T-helper 1 cell (primary cell): ENCODE measurements around the gene NTMT2.
"Not testable (repeated sequence)": the region's sequence is repeated elsewhere in the genome, so short reads cannot be mapped to it uniquely, and the experiment has no call there.

Experiments used
- DNase-seq, 5 donors: peaks; one replicate each; pipeline ENCODE4 v3.0.0-alpha.2; 2012 to 2020
- total RNA-seq, 4 donors: gene quantifications; one replicate each; lab custom pipeline; 2026; lab: John Stamatoyannopoulos, UW

NTMT2 gene
- total RNA-seq = 0 reads per million in 4 donors

DNA sequence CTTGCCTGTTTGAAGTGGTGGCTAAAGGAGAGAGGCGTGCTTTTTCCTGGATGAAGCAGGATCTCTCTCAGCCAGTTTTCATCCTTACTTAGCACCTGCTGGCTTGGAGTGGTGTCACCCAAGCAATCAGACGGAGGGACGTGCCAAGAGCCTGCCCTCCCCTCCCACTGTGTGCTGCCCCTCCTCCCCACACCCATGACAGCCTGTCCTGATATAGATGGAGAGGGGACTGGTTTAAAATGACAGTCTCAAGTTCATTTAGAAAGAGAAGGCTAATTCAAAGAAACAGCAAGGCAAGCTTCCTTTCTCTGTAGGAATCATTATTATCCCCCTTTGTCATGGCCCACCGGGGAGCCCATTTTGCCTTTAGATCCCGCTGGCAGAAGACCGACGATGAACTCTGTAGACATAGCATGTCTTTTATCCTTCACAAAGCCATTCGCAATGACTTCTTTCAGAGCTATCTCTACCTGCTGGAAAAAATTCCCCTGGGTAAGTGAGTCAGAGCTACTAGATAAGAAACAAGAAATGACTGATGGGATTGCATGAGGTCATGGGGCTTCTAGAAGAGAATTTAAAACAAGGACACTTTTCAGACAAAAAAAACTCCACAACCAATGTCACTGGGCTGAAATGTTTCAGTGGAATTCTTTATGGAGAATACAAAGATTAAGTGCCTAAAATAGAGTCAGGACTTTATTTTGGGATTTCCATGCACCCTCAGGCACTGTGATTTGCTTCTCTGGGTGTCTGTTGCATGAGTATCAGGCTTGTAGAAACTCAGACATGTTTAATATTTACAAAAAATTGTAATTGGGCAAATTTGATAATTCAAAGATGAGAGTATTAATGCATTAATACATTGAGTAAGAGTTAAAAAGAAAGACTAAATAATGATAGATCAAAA lies at the start of gene NTMT2:
NTMT2 (plus strand) TSS at position 190 of the 907 bp plus-strand sequence; CDS start at position 339, 149 bp downstream.
- no peak for DNase-seq

DNA sequence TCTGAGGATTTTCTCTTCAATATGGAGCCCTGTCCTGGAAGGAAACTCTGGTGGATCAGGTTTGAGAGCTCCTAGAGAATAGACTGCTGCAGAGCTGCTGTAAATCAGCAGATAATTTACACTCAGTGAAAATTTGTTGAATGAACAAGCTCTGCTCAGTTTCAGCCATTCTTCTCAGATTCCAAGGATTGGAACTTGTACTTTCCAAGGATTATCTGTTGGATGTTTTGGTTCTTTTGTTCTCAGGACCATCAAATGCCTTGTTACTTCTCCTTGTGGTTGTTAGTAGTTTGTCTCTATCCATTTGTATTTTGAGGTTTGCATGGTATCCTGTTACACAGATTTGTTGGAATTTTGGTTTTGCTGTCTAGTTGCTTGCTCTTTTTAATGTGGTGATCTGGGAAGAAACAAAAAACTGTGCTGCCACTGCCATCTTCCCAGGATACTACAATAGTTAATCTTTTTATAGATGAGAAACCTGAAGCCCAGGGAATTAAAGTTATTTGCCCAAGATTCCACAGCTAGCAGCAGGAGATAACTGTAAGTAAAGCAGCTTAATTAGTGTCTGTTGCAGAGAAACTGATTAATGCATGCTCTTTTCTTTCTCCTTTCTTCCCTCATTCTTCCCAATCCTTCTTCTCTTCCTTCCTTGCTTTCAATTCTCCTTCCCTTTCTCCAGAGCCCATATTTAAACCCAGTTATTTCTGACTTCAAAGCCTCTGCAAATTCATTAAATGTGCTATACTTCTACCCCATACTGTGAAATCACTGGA lies 49.6 kb upstream of the NTMT2 start:
- DNase-seq = no peak

DNA sequence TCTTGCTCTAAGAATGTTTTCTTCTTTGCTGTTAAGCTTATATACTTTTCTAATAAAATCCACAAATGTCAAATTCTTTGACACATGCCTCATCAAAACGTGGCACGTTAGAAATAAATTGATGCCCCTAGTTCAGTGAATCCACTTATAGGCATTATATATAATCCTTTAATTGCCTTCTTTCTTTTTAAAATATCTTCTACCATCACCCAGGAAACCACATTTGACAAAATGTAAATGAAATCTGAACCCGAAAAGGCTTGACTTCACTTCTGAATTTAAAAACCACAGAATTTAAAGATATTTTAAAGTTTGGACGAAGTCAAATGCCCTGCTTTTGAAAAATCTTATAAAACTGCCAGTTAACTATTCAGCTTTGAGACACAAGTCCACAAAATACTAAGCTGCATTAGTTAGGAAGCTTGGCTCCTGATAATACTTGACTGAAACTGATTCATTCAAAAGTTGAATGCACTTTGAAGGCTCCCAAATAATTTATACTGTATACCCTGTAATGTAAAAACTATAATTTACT lies 48.9 kb upstream of the NTMT2 start:
- no peak for DNase-seq

DNA sequence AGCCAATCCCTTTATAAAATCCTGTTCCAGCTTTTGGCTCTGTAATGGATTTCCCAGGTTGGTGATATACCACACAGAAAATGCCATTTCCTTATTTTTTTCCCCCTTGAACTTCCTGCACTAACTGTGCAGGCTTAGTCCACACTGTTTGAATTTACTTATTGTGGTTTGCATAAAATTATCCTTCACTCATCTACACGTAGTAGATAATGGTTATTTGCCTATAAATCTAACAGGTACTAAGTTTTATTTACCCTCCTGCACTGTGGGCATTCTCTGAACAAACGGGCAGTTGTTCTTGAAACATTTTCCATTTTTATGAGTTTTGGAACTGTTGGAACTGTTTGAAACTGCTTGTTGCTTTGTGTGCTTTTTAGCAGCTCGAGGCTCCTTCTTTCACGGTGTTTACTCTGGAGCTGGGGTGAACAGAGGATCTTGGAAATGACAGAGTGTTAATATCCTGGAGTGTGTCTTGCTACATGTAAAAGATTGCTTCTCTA lies 48.3 kb upstream of the NTMT2 start:
- no peak for DNase-seq

DNA sequence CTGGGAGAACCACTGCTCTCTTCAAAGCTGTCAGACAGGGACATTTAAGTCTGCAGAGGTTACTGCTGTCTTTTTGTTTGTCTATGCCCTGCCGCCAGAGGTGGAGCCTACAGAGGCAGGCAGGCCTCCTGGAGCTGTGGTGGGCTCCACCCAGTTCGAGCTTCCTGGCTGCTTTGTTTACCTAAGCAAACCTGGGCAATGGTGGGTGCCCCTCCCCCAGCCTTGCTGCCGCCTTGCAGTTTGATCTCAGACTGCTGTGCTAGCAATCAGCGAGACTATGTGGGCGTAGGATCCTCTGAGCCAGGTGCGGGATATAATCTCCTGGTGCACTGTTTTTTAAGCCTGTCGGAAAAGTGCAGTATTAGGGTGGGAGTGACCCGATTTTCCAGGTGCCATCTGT lies 32.6 kb upstream of the NTMT2 start:
- not testable (repeated sequence) for DNase-seq

DNA sequence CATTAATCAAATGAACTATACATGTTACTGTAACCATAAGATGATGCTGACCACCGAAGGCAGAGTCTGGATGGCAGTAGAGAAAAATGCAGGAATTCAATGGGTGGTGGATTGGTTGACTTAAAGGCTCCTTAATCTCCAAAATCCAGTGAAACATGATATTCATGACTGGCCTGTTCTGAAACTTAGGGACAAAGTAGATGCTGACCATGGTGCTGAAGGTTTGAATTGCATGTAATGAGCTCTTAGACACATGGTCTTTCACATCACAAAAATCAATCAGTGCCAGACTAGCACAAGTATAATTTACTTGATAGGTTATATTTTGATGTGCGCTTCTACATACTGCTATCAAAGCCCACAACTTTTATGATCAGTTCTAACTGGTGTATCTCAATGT lies 30.9 kb upstream of the NTMT2 start:
- no peak for DNase-seq

DNA sequence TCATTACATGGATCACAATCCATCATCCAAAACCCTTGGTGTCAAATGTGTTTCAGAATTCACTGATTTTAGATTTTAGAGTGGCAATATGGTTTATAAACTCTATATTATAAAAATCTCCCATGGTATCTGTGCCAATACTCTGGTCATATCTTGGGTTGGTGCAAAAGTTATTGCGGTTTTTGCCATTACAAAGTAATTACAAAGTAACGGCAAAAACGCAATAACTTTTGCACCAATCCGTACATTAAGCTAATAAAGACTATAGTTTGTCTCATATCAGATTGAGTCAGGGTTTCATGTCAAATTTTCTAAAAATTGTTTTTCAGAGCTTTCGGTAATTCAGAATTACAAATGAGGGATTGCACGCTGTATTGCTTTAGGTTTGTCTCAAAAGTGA lies 23.4 kb upstream of the NTMT2 start:
- no peak for DNase-seq

DNA sequence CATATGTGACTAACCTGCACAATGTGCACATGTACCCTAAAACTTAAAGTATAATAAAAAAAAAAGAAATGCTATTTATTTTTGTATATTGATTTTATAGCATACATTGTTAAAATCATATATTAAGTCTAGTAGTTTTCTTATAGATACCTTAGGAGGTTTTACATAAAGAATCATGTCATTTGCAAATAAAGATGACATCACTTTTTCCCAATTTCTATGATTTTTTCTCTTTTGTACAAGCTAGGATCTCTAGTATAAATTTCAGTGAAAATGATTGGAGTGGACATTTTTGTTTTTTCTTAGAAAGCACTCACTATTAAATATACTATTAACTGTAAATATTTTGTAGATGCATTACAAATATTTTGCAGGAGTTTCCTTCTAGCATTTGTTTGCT lies 20.5 kb upstream of the NTMT2 start:
- DNase-seq = no peak

DNA sequence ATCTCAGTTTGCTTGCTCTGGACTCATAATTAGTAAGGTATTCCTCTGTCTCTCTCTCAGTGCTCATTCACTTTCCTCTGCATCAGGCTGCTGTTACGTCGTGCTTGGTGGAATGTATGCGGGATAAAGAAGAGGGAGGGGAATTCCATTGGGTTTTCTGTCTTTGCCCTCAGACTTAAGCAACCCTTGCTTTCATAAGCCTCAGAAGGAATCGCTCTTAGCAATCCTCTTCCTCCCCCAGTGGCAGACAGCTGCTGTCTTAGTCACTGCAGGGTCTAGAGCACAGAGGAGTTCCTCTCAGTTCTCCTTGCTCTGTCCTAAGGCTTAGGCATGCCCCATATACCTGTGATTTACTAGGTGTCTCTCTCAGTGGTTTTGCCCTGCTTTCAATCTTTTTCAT lies 19.1 kb upstream of the NTMT2 start:
- no peak for DNase-seq

DNA sequence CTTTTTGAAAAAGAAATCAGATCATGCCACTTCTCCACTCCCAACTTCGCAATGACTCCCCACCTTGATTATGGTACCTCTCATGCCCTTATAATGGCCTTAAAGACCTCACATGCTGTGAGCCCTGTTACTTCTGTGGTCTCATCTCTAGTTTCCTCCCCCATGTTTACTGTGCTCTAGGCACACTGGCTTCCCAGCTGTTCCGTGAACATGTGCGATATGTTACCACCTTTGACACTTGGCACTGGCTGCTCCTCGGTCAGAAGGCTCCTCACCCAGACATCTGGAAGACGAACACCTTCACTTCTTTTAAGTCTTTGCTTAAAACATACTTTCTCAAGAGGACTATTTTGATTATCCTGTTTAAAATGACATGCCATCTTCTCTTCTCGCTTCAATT lies 14.3 kb upstream of the NTMT2 start:
- no peak for DNase-seq

DNA sequence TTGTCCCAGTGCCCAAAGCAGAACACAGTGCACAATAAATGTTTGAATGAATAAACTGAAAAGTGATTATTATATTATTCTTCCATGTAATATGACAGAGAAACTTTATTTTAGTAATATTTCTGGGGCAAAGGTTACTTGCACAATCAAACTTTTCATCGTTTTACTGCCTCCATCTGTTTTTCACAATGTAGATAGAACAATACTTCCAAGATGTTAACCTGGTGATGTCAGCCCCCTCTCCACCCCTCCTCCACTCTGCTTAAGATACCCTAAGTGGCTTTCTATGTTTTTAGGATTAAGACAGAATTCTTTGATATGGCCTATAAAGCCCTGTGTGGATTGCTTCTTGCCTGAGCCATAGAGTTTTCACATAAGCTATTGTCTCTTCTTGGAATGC lies 13.8 kb upstream of the NTMT2 start:
- DNase-seq = no peak

DNA sequence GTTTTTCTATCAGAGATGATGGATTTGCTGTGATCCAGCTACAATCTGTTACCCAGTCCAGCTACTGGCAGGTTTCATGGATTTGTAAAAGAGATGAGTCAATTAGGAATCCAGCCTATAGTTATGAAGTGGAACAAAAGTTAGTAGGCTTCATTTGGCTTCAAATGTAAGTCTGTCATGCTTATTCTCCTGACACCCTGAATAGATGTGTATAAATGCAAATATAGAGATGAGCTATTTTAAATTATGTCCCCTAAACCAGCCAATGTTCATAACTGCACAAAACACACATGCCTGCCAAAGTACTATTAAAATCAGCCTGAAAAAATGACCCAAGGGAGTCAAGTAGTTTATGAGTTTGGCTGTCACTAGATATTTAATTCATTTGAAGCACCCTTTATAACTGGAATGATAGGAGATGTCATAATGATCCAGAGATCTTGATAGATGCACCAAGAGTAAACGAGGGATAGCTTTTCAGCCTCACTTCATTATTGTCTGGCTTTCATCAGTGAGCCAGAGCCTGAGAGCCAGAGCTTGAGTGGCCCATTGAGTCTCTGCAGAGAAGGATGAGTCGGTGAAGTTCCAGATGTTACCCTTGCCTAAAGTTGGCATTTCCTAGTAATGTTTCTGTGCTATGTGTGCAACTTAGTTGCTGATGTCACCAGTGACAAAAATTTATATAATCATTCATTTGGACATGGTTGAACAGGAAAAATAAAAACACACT lies 11.8 kb upstream of the NTMT2 start:
- no peak for DNase-seq

DNA sequence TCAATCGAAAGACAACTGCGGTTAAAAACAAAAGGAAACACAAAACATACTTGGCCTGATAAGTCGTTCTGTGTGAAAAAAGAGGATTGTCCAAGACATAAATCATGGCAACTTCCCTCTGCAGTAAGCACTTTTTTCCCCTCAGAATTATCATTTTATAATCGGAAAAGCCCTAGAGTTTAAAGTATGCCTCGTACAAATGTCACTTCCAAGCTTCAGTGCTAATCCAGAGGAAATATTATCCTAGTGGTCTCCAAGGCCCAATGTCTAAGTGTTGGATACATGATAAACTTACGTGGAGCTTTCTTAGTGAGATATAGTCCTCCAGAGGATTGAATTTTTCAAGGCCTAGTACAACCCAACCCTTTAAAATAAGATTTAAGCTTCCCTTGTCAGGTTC lies 11.2 kb upstream of the NTMT2 start:
- DNase-seq = no peak

DNA sequence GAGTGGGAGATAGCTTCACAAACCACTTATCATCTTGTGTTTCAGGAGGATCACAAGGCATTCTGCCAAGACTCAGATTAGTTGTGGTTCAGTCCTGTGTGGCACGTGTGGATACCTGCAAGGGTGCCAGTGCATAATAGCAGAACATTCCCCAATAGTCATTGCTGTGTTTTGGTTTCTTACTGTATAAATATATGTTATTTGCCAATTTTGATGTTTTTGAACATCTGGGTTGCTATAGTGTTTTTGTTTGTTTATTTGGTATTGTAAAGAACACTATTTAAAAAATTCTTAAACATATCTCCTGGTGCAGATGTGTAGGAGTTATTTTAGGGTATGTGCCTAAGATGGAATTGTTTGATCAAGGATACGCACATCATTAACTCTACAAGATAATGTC lies 5.4 kb upstream of the NTMT2 start:
- DNase-seq = no peak

DNA sequence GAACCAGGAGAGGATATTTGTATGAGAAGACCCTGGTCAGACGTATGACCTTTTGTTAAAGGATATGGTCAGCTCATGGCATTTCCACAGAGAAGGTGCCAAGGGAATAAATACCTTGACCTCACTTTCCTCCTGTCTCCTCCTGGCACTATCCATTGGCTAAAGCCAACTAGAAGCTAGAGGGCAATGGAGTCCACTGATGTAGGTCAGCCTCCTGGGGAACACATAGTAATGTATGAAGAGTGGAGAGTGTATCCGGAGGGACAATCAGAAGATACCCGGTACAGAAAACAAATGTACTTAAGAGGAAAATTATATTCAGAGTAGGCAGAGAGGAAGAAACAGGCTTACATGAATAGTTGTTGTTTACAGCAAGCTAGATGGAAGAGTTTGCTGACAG lies 698 bp upstream of the NTMT2 start:
- no peak for DNase-seq

DNA sequence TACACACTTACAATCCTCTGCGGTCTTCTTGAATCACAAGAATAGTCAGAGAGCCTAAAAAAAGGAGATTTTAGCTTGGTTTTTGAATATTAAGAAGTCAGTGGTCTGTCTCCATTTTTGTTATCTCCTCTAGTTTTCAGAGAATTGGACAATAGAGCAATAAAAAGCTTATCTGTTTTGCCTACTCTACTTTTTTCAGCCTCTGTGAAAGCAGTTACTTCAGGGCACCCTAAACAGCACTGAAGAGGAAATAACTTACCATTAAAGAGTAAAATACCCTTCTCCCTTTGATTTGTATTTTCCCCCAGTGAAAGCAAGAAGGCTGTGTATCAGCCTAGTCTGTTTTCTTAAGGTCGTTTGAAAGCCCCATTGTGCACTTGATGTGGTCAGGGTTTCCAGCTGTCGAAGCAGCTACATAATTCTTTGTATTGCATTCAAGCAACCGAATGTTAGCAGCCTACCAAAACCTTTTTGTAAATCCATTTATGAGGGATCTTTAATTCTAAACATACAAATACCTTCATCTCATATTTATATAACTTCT lies 1.0 kb downstream of the NTMT2 start:
- no peak for DNase-seq

DNA sequence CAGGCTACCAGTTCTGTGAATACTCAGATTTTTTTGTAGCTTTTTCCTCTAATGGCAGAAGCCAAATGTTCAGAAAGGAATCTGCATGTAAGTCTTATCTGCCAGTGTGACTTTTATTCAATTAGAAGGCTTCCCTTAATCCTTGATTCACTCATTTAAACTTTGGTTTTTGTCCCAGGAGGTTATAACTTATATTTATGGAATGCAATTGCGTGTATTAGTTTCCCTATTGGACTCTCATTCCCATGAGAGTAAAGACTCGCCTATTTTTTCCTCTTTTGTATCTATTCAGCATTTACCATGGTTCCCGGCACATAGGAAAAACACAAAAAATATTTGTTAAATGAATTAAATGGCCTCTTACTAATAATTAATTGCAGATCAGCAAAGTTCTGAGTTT lies 3.5 kb downstream of the NTMT2 start:
- no peak for DNase-seq

DNA sequence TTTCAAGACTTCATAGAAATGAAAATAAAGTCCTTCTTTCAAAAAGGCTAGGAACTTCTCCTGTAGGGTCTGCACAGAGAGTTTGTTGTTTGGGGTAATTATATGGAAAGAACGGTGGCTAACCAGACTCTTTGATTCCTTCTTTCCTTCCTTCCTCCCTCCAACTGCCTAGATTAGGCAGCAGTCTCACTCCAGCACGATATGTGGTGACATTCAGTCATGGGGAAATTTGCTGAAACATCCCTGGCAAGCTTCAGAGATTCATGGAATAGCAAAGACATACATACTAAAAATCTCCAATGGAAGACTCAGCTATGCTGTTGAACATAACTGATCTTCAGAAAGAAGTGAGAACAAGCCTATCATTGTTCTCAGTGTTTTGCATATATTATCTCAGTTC lies 4.3 kb downstream of the NTMT2 start:
- DNase-seq = no peak

DNA sequence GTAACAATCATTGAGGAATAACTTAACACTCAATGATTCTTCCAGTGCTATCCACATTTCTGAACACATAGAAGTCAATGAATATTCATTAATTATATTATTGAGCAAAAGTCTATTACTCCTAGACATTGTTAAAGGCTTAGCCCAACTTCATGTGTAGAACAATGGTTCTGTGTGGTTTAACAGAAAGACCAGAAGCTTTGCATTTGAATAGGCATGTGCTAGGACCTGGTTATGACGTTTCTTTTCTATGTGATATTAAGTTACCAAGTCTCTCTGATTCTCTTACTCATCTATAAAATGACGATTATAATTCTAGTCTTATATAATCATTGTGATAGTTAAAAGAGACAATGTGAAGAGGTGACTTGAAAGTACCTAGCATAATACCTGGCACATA lies 5.2 kb downstream of the NTMT2 start:
- no peak for DNase-seq

DNA sequence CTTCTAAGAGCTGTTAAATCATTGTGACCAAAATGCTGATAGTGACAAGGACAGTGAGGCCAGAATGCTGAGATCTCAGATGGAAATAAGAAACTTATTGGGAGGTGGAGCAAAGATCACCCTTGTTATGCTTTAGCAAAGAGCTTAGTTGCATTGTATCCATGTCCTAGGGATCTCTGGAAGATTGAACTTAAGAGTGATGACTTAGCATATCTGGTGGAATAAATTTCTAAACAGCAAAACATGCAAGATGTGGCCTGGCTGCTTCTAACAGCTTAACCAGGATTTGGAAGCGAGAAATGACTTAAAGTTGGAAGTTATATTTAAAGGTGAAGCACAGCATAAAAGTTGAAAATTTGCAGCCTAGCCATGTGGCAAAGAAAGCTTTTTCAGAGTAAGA lies 7.7 kb downstream of the NTMT2 start:
- DNase-seq = no peak

DNA sequence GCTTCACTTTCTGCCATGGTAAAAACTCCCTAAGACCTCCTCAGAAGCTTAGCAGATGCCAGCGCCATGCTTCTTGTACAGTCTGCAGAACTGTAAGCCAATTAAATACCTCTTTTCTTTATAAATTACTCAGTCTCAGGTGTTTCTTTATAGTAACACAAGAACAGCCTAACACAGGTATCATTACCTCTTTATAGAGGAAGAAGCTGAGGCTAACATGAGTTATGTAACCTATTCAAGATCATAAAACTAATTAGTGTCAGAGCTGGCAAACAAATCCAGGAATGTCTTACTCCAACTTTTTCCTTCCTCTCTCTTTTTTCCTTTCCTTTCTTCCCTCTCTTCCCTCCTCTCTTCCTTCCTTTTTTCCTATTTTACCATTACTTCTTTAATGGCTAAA lies 9.3 kb downstream of the NTMT2 start:
- no peak for DNase-seq

DNA sequence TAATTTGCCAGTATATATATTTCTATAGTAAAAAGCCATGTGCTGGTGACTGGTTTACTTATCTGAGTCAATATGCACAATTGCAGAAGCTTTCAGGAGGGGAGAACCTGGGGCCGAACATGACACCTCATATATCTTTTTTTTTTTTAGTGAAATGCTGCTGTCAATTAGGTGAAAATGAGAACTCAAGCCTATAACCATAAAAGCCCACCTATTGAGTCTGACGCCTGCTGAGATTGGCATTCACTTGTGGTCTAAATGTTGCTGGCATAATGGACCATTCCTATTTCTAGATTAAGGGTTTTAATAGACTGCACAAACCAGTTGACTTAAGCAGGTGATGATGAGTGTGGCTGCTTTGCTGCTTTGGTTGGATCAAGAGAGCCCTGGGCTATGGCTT lies 10.8 kb downstream of the NTMT2 start:
- DNase-seq = no peak

DNA sequence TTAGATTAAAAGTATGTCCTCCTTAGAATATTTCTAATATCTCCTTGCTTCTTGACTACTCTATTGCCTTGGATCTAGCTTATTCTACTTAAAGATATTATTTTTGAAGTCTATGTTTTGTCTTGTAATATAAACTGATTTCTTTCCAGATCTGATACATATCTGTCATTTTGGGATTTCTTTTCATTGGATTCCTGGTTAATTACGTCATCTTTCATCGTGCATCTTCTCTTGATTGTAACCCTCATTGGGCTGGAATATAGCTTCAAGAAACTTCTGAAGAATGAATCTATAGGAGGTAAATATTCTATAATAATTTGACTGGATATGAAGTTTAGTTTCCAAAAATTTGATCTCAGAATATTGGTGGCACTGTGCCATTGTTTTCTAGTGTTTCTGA lies 12.1 kb downstream of the NTMT2 start:
- no peak for DNase-seq
